HepG2 (cell line): Measurements from ENCODE around the gene GLO1. TPM values are rescaled to one million over a fixed set of nuclear protein-coding genes. Genes with fewer than 3 reads are reported as not detected.

Source experiments
- ATF4 ChIP-seq, 2 experiments: fragments of 450-650 bp in 1 of 2; sonication (generic) in 1 of 2; formaldehyde crosslinking; IDR thresholded peaks; 2 replicates each; pipeline versions ENCODE4 v1.5.0 to v1.8.0; 2020 to 2022; ENCODE audit warnings: mild to moderate bottlenecking in 1 of 2, missing genetic modification reagents in 1 of 2
- CEBPG ChIP-seq: IDR thresholded peaks from 2 replicates; pipeline ENCODE4 v1.6.1; 2016
- ELK4 ChIP-seq: sonication (generic); formaldehyde crosslinking; IDR thresholded peaks from 2 replicates; pipeline ENCODE4 v1.9.0; 2021; ENCODE audit warnings: missing genetic modification reagents, borderline replicate concordance
- KAT7 ChIP-seq: IDR thresholded peaks from 2 replicates; pipeline ENCODE4 v1.6.1; 2018; ENCODE audit warnings: borderline replicate concordance, missing compliant biosample characterization
- LCORL ChIP-seq, 2 experiments: fragments of 450-650 bp in 1 of 2; sonication (generic) in 1 of 2; formaldehyde crosslinking in 1 of 2; IDR thresholded peaks; 2 replicates each; pipeline versions ENCODE4 v1.5.0 to v1.6.1; 2017 to 2020; ENCODE audit warnings: antibody characterized with exemption in 1 of 2, missing genetic modification reagents in 1 of 2
- SMAD9 ChIP-seq: sonication (generic); formaldehyde crosslinking; IDR thresholded peaks from 2 replicates; pipeline ENCODE4 v1.5.1; 2020; ENCODE audit warnings: mild to moderate bottlenecking, missing genetic modification reagents
- ZBTB40 ChIP-seq, 2 experiments: fragments of 450-650 bp in 1 of 2; sonication (generic) in 1 of 2; formaldehyde crosslinking in 1 of 2; IDR thresholded peaks; 2 replicates each; pipeline versions ENCODE4 v1.6.1 to v1.8.0; 2016 to 2022; ENCODE audit warnings: antibody characterized with exemption in 1 of 2, mild to moderate bottlenecking in 1 of 2, missing genetic modification reagents in 1 of 2
- ZFYVE20 ChIP-seq: sonication (generic); formaldehyde crosslinking; IDR thresholded peaks from 2 replicates; pipeline ENCODE4 v1.8.0; 2023; ENCODE audit warnings: low read depth, mild to moderate bottlenecking, moderate library complexity, missing genetic modification reagents, borderline replicate concordance
- ZNF280B ChIP-seq: sonication (generic); formaldehyde crosslinking; IDR thresholded peaks from 2 replicates; pipeline ENCODE4 v1.5.0; 2020; ENCODE audit warnings: missing genetic modification reagents, mild to moderate bottlenecking, borderline replicate concordance
- polyA plus RNA-seq, 8 experiments: library from polyadenylated mRNA; depleted of rRNA in 3 of 8; stranded (reverse) in 7 of 8; unstranded in 1 of 8; fragments of >200 nt; fragmentation: Illumina TruSeq in 4 of 8; extraction: Trizol in 4 of 8; gene quantifications; 2 replicates each; pipeline versions ENCODE4 v1.2.1 to v1.2.3, GENCODE V29; 2011 to 2016; ENCODE audit warnings: low read depth in 4 of 8, missing spikeins in 1 of 8, mixed read lengths in 1 of 8; ENCODE audit not compliant: insufficient read depth in 1 of 8
- total RNA-seq, 5 experiments: library from RNA; depleted of rRNA; stranded (reverse); fragments of >200 nt; fragmentation: Illumina TruSeq; extraction: Trizol; gene quantifications; 2 replicates each; pipeline ENCODE4 v1.2.3, GENCODE V29; 2016; ENCODE audit warnings: low read depth in 1 of 5
- TF ChIP-seq, protein P1 (sequence below): IDR thresholded peaks from 2 replicates; pipeline ENCODE4 v1.6.1; 2012; ENCODE audit warnings: low read length, improper control_type of control experiment

The GLO1 gene
- total and polyA plus RNA-seq, 2 of the 13 experiments (the other 11 are each of a cell fraction or from before 2014, with no cell fraction given) = 77.1 to 177 TPM

- TF ChIP-seq ATF4 (CRISPR knock-in tag; IDR thresholded peaks at IDR 0.05) = 0 out of 4 replicates have a peak, but pooled peaks of 1 of the 2 experiments have one; percentile 33
- no peak for TF ChIP-seq ZNF280B (CRISPR knock-in tag)
- TF ChIP-seq, protein P1, sequence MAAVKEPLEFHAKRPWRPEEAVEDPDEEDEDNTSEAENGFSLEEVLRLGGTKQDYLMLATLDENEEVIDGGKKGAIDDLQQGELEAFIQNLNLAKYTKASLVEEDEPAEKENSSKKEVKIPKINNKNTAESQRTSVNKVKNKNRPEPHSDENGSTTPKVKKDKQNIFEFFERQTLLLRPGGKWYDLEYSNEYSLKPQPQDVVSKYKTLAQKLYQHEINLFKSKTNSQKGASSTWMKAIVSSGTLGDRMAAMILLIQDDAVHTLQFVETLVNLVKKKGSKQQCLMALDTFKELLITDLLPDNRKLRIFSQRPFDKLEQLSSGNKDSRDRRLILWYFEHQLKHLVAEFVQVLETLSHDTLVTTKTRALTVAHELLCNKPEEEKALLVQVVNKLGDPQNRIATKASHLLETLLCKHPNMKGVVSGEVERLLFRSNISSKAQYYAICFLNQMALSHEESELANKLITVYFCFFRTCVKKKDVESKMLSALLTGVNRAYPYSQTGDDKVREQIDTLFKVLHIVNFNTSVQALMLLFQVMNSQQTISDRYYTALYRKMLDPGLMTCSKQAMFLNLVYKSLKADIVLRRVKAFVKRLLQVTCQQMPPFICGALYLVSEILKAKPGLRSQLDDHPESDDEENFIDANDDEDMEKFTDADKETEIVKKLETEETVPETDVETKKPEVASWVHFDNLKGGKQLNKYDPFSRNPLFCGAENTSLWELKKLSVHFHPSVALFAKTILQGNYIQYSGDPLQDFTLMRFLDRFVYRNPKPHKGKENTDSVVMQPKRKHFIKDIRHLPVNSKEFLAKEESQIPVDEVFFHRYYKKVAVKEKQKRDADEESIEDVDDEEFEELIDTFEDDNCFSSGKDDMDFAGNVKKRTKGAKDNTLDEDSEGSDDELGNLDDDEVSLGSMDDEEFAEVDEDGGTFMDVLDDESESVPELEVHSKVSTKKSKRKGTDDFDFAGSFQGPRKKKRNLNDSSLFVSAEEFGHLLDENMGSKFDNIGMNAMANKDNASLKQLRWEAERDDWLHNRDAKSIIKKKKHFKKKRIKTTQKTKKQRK = no peak
- TF ChIP-seq ZBTB40 (IDR thresholded peaks at IDR 0.05) = no peak
- TF ChIP-seq ZBTB40 (CRISPR knock-in tag; IDR thresholded peaks at IDR 0.05) = no peak
- TF ChIP-seq ELK4 = no peak
- no peak for TF ChIP-seq LCORL (IDR thresholded peaks at IDR 0.05)
- TF ChIP-seq LCORL (CRISPR knock-in tag; IDR thresholded peaks at IDR 0.05) = 0 out of 2 replicates have a peak, but pooled peaks have one; percentile 40
- no peak for TF ChIP-seq KAT7 (CRISPR knock-in tag)
- no peak for TF ChIP-seq ZFYVE20 (CRISPR knock-in tag)
- TF ChIP-seq SMAD9 (CRISPR knock-in tag) = no peak
- TF ChIP-seq CEBPG (CRISPR knock-in tag) = peak; percentile 81
Observed at GRCh38 chr6:38687043-38687353, 15.9 kb downstream of the GLO1 start (continued).
